Measurements from ENCODE around the gene TCF4.
"Not testable (repeated sequence)": the region's sequence is repeated elsewhere in the genome, so short reads cannot be mapped to it uniquely, and the experiment has no call there.

TCF4 gene

DNA sequence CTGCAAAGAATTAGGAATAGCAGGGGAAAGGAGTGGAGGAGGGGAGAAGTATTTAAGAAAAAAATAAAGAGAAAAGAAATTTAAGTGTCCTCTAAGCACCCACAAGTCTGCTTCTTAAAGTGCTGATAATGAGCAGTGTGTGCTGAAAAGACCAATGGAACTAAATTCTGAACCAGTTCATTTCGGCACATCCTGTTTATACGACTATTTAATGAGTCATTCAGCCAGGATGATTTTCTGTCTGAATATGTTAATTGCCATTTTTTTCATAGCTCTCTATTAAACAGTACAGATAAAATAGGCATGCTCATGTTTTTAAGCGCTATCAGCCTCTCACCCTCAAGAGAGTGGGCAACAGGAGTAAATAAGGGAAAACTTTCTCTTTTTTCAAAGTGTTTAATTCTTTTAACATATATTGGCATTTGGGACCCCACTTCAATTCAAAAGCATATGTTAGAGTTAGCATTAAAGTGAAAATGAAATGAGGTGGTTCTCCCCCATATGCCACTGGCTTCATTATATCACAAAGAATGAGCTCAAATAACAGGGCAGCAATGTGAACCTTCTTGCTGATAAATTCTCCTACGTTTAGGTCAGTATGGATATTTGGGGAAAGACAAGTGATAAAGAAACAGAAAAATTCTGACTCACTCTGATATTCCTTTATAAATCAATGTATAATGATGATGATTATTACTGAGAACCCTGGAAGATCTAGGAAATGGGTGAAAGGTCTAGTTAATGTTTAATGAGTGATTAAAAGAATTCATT, 87.5 kb downstream of the TCF4 start:
- DNase-seq, result no peak

DNA sequence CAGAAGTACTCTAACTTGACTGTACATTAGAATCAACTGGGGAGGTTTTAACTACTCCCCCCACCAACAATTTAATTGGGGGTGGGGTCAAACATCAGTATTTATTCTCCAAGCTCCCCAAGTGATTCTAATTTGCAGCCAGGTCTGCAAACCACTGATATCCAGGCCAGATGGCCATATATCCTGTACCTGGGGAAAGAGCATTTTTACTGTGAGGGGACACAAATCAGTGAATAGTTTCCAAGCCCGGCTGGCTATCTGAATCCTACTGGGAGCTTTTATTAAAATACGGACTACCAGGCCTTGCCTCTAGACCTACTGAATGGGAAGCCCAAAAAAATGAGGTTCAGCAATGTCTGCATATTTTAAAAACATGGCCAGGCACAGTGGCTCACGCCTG, 88.5 kb downstream of the TCF4 start:
- no peak for DNase-seq

DNA sequence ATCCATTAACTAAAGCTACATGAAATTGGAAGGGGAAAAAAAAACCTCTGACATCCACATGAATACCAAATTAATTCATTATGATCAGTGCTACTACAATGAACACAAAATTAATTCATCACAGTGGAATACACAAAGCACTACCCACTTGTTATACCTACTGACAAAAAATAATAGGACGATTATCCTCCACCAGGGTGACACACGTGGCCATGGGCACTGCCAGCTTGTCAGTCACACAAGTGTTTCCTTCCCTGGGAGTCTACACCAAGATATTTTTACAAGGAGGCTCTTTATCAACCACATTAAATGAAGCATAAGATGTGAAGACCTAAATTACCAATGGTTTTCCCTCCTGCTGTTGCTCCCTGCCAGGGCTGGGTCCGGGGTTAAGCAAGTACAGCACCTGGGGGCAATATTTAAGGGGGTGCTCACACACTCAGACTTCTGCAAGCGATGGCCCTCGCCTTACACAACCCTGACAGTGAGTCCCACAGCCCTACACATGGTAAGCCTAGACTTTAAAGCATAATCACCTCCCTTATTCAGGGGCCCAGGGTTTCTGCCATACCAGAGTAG, 90.1 kb downstream of the TCF4 start:
- DNase-seq, result no peak

DNA sequence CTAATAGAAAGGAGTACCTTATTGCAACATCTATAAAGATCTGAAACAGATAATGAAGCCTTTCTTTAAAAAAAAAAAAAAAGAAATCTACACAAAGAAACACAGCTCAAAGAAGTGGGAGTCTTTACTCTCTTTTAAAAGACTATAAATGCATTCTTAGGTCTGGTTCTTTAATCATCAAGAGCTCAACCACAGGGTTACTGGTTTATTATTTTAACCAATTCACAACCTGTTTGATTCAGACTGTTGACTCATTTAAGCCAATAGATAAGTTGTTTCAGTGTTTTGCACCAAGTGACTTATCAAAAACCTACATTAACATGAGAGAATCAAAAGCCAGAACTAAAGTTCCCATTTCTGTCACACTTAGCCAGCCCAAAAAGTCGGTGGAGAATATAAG, 93.1 kb downstream of the TCF4 start:
- no peak for DNase-seq

DNA sequence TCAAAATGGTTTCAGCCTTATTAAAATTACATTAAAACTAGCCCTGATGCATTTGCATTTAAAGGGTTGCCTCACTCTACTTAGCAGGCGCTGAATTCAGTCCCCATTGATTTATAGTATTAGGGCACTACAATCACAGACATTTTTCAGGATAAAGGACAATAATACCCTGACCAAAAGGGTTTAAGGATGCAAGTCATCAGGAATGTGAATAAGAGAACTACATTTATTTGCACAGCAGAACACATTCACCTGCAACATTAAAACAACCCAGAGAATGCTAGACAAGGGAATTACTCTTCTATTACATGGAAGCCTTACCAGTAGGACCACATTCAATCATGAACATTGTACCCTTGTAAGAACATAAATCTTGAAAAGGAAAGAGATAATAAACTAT, 93.6 kb downstream of the TCF4 start:
- DNase-seq, result no peak

DNA sequence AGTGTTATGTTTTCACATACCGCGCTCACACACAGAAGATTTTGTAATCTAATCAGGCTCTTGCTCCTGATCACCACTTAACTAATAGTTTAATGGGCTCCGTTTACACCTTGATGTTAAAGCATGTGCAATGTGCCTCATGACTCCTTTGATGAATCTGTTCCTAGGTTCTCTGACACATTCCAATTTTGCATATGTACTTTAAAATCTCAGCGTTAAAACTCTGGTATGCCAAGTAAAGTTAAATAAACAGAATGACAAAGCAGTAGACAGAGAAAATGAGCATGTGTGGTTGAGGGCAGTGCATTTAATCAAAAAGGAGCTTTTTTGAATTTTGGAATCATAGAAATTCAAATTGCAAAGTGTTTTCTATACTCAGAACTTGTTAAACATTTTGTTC, 96.4 kb downstream of the TCF4 start:
- no peak for DNase-seq

DNA sequence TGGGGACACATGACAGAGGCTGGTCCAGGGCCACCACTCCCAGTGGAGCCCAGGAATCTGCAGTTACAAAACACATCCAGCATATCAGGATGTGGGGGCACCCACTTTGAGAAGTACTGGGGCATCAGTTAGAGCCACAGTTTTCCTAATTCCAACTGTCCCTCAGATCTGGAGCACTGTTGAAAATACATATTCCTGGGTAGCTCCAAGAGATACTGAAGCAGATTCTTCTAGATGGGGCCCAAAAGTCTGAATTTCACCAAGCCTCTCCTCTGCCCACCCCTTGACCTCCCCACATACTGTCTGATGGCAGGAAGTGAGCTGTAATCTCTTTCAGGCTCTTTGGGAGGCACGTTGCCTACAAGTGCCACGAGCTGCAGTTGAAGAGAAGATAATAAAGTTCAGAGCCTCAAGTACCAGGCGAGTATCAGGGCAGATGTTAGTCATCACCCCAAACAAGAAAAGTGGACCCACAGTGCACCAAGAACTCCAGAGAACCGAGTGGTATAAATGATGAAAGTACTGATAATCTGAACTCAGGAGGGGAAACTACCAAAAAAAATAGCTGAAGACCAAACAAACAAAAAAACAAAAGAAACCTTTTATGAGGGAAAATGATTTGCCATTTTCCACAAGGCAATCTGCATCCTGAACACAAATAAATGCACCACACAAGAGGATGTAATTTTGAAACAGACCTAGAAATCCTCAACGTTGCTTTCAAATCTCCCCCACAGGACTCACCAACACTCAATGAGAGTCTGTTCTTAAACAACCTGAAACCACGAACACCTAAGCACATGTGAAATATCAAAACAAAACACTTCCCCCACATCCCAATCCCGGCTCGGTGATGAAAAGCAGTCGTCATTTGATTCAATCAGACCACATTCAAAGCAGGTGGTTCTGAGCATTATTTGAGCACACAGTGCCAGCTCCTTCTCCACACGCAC, 98.7 kb downstream of the TCF4 start:
- peak; percentile 13 for DNase-seq

DNA sequence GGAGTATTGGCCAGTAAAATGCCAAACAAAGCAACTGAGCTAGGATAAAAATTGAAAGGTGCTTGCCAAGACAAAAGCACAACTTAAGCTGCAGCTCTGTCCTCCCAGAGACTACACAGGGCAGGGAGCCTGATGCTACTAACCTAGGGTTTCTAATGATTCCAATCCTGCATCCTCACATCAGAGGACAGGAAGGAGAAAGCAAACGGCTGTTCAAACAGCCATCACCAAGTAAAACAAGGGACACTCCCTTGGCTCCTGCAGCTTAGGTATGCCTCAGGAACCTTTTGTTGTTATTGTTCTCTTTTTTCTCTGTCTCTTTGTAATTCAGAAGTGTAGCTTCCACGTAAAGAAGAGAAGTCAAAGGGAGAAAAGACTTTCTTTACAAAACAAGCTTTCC, 99.5 kb downstream of the TCF4 start:
- peak; percentile 4 for DNase-seq

DNA sequence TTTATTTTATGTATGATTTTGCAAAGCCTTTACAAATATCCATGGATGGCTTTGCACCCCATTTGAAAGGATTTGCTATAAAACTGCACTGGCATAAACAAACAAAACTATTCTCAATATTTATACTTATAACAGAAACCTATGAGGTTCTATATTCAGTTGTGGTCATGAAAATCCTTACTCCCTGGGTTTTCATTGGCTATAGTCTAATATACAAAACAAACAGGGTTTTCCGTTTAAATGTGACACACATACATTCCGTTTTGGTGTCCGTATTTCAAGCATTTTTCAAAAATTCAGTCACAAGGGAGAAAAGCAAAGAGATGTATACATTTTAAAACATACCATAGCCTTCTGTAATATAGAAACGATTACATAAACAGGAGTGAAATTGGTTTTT, 100.0 kb downstream of the TCF4 start:
- no peak for DNase-seq

DNA sequence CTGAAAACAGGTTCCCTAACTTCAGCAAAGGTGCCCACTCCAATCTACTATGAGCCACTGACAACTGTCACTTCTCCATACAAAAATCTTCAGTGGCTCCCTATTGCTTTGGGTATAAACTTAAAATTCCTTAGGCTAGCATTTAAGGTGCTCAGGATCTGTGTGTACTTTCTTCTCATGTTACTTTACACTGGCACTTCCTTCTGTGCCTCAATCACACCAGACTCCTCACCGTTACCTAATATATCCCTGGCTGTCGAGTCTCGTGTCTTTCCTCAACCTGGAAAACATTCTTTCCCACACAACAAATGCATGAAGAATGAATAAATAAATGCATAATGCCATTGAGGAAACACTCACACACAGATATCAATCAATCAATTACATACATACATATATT, 101.1 kb downstream of the TCF4 start:
- DNase-seq, result no peak

DNA sequence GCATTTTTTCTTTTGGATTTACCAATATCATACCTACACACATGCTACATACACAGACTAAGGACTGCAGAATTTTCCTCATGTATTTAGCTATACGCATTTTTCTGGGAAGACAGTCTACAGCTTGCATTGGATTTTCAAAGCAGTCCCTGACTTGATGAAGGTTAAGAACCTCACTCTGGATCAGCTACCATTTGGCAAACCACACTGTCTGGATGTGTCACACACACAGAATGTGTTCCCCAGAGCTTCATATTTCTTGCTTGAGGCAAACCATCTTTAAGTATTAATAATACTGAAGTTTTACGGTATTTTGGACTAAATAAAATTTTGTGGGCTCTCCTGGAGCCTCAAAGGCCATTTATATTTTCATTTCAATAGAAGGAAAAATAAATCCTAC, 102.3 kb downstream of the TCF4 start:
- no peak for DNase-seq

DNA sequence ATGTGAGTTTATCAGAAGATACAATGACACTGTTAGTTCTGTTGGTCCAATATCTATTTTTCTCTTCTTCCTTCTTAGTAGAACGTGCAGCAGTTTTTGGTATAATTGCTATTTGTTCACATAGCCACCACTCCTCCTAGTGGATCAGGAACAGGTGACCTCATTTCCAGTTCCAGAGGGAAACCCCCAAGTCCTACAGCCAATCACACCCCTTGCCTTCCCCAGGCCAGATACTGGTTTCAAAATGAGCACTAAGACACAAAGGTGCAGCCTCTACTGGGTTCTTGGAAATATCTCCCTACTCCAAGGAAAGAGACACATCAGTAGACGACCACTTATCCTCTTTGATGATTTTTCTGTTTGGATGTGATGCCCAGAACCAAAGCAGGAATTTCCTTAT, 103.2 kb downstream of the TCF4 start:
- DNase-seq, result no peak

DNA sequence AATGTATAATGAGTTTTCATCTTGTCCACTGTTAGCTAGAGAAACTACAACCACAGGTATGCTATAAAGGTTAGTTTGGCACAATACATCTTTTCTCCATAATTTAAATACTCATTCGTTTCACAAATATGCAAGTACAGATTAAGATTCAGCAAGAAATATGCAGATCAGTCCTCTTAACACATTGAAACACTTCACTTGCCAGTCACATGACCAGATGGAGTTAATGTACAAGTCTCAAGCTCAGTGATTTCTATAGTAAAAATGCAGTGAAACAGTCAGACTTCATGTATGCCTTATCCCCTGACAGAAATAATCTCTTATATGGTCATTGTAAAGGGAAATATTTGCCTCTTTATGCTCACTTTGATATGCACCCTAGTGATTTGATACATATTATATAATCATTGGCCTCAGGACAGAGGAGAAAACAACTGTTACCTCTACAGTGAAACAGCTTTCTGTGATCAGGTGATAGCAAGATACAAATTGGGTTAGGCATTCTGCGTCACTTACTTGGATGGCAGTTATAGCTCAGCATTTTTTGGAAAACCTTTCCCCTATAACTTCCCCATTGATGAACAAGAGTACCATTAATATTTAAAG, 104.6 kb downstream of the TCF4 start:
- no peak for DNase-seq

DNA sequence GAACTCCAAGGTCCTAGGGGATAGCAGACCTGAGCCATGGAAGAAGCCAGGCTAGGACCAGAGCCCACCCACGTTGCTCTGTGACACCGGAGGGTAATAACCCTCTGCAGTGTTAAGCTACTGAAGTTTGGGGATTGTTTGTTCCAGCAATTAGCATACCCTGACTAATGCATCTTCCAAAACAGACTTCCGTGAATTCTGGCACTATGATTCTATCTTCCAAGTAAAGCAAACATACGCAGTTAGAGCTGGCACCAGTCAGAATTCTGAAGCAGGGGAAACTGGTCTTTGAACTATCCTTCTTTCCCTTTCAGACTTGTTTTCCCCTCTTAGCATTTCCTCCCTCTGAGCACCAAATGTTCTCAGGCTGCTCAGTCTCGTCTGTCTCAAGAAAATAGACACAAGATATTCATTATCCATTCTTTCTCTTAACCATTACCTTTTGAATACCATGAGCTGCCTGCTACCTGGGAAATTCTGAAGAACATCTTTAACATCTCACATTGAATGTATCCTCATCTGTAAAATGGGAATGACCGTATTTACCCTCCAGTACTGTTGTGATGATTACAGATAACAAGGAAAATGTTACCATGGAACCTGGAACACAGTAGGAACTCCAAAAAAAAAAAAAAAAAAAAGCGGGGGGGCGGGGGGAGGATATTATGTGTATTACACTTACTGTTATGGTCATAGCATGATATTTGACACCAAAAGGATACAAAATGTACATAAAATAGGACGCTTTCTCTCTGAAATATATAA, 108.2 kb downstream of the TCF4 start:
- DNase-seq, result no peak

DNA sequence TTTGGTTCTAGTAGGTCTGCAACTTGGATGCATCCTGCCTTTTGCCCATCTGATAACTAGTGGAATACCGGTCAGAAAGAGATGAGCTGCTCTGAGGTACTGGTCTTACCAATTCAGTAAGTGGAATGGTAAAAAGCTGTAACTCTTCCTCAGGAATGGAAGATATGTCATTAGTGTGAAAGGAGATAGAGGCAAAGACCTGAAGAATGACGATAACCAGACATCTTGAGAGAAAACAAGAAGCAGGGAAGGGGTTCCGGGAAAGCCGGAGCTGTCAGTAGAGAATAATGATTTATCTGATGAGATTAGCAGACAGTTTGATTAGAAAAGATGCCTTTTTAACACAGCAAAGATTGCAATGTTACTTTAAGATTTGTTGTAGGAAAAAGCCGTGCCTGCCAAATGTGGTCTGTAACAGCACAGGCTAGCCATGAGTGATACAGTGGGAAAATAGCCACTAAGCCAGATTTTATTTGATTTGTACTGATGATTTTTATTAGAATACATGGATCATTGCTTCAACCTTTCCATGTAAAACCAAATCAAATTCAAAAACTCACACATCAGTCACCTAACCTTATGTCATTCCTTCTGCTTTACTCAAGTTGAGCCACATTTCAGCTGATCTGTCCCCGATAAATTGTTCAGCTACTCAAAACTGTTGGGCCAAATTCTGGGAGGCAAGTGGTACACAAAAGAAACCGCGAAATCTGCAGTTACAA, 110.0 kb downstream of the TCF4 start:
- no peak for DNase-seq

DNA sequence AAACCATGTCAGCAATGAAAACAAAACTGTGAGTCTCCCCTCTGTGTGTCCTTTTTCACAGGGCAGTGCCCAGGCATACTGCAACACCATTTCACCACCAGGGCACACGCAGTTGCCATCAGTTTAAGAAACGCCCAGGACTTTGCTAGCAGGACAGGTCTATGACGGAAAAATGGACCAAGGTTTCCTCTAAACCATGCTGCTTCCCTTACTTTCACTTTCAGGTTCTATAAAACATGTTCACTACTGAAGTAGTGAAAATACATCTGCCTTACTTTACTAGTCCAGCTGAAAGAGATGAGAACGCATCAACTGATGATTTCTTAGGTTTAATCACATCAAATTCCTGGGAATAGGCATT, 110.5 kb downstream of the TCF4 start:
- DNase-seq, result no peak

DNA sequence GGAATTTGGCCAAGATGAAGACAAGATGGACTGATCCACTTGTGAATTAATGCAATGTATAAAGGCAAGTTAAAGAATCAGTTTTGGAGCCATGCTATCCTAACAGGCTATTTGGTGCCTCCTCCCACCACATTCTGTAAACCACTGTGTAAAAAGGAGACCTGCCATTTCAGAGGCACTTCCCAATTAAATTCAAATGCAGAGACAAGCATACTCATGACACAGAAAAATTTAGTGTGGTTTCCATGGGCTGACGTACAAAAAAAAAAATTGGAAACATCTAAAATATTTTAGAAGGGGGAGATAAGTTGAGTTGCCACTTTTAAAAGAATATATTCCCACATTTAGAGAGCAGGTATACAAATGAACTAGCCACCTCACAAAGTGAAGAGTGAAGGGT, 112.1 kb downstream of the TCF4 start:
- no peak for DNase-seq

DNA sequence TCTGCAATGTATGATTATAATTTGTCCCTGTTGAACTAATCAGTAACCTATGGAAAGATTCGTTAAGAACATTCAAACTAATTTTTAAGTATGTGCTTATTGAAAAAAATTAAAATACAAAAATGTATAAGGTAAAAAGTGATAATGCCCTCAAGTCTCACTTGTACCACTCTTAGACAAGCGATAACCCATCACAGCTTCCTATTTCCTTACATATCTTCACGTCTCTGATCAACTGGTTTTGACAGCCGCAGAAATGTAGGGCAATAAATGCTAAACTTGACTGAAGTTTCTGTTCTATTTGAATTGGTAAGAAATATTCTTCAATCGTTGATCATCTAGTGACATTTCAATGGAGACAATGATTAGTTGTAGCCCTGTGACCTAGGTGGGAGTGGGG, 112.5 kb downstream of the TCF4 start:
- DNase-seq, result no peak

DNA sequence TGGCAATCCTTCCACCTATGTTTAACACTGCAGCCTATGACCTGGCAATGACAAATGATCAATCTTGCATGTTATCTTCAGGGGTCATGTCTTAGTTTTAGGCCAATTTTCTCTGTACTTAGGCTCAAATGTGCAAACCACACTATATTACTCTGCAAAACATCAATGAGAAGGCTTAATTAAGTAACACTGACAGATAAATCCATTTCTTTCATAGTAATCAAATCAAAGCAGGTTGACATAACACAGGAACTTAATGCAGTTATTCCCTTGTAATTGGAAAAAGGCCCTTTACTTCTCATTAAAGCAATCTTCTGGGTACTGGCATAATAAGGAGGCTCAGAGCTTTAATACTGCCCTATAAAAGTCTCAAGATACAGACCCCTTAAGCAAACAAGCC, 114.4 kb downstream of the TCF4 start:
- no peak for DNase-seq

DNA sequence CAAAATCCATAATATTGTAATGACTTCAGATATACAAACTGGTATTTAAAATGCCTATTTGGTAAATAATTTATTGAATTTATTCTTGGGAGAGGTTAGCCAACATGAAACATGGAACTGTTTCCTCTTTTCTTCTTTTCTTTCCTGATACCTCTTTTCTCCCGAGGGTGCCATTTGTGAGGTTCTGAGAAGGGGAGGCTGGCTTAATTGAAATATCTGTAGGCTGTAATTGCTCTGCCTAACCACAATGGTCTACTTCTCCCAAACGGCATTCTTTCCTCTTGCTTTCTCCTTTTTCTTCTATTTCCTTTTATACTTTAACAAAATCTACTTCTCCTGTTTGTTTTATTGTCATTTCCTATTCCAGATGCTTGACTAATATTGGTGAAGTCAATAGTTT, 114.9 kb downstream of the TCF4 start:
- no peak for DNase-seq

DNA sequence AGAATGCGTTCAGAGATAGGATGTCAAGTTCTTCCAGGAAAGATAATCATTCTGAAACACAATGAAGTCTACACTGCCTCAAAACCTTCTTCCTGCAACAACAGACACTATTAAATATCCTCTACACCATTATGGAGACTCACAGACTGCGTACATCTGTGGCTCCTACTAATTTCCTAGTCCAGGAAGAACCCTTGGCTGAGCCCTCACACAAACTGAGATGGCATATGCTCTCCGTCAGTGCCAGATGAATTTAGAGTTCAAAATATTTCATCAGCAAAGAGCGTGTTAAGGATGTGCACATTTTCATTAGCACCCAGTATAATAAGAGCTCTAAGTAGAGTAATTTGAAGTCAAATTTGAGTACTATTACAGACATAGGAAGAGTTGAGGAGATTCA, 117.2 kb downstream of the TCF4 start:
- DNase-seq, result no peak

DNA sequence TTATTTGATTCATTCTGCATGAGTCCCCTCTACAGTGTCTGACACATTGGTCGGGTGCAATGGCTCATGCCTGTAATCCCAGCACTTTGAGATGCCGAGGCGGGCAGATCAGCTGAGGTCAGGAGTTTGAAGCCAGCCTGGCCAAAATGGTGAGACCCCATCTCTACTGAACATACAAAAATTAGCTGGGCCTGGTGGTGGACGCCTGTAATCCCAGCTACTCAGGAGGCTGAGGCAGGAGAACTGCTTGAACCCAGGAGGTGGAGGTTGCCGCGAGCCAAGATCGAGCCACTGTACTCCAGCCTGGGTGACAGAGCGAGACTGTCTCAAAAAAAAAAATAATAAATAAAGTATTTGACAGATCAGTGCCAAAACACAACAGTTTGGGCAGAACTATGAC, 118.9 kb downstream of the TCF4 start:
- not testable (repeated sequence) for DNase-seq

Data from NCI-H510A (cell line).